Neural progenitor cell (in vitro differentiated cells): ENCODE results near the gene SUMO3. TPM values are rescaled to one million over a fixed set of nuclear protein-coding genes. Genes with fewer than 3 reads are reported as not detected.

ENCODE experiments used
- DNase-seq: peaks from one replicate; pipeline ENCODE4 v3.0.0-alpha.2; 2016; ENCODE audit warnings: low spot score
- H2AFZ ChIP-seq: fragments of 200-600 bp; sonication (generic); replicated peaks from 2 replicates; pipeline ENCODE4 v1.6.1; 2016; ENCODE audit warnings: antibody characterized with exemption
- H3F3A ChIP-seq: fragments of 200-600 bp; sonication (generic); 2 replicates; pipeline ENCODE4 v1.6.1; 2016; ENCODE audit warnings: antibody characterized with exemption, low read depth
- H3K27ac ChIP-seq: fragments of 200-600 bp; sonication (generic); 2 replicates; pipeline ENCODE4 v1.5.1; 2016; ENCODE audit warnings: mild to moderate bottlenecking
- H3K27me3 ChIP-seq: fragments of 200-600 bp; sonication (generic); 2 replicates; pipeline ENCODE4 v1.6.1; 2016; ENCODE audit warnings: mild to moderate bottlenecking, moderate library complexity
- H3K36me3 ChIP-seq: fragments of 200-600 bp; sonication (generic); 2 replicates; pipeline ENCODE4 v1.5.1; 2016
- H3K4me1 ChIP-seq: fragments of 200-600 bp; sonication (generic); 2 replicates; pipeline ENCODE4 v1.6.1; 2016; ENCODE audit warnings: mixed run types
- H3K4me2 ChIP-seq: fragments of 200-600 bp; sonication (generic); 2 replicates; pipeline ENCODE4 v1.6.1; 2016
- H3K4me3 ChIP-seq: fragments of 200-600 bp; sonication (generic); 2 replicates; pipeline ENCODE4 v1.5.1; 2016
- H3K79me2 ChIP-seq: fragments of 200-600 bp; sonication (generic); 2 replicates; pipeline ENCODE4 v1.6.1; 2016; ENCODE audit warnings: low read depth
- H3K9ac ChIP-seq: fragments of 200-600 bp; sonication (generic); 2 replicates; pipeline ENCODE4 v1.6.1; 2016
- H3K9me3 ChIP-seq: fragments of 200-600 bp; sonication (generic); 2 replicates; pipeline ENCODE4 v1.5.1; 2016; ENCODE audit warnings: low read depth
- H4K20me1 ChIP-seq: fragments of 200-600 bp; sonication (generic); 2 replicates; pipeline ENCODE4 v1.6.1; 2016; ENCODE audit warnings: low read depth
- H3K27ac Mint-ChIP-seq: 3 replicates; pipeline ENCODE4 v1.8.0; 2021; ENCODE audit warnings: mixed read lengths
- H3K27me3 Mint-ChIP-seq: 2 replicates; pipeline ENCODE4 v1.8.0; 2022; ENCODE audit warnings: low read depth, mild to moderate bottlenecking, inconsistent platforms, moderate library complexity, mixed read lengths; ENCODE audit not compliant: insufficient read depth
- H3K36me3 Mint-ChIP-seq: 3 replicates; pipeline ENCODE4 v1.8.0; 2021; ENCODE audit warnings: mixed read lengths
- H3K4me1 Mint-ChIP-seq: 3 replicates; pipeline ENCODE4 v1.8.0; 2021; ENCODE audit warnings: mixed read lengths
- H3K4me3 Mint-ChIP-seq: 3 replicates; pipeline ENCODE4 v1.8.0; 2021; ENCODE audit warnings: mild to moderate bottlenecking, moderate library complexity, mixed read lengths
- H3K9me3 Mint-ChIP-seq: 3 replicates; pipeline ENCODE4 v1.8.0; 2020; ENCODE audit warnings: mixed read lengths
- CTCF ChIP-seq: fragments of 200-600 bp; sonication (generic); IDR thresholded peaks from 2 replicates; pipeline ENCODE4 v1.5.1; 2017; ENCODE audit warnings: antibody characterized with exemption, mild to moderate bottlenecking
- EZH2 ChIP-seq: fragments of 200-600 bp; sonication (generic); IDR thresholded peaks from 2 replicates; pipeline ENCODE4 v1.6.1; 2017; ENCODE audit warnings: antibody characterized with exemption, mild to moderate bottlenecking, moderate library complexity
- EZH2phosphoT487 ChIP-seq: fragments of 200-600 bp; sonication (generic); IDR thresholded peaks from 2 replicates; pipeline ENCODE4 v1.6.1; 2017; ENCODE audit warnings: antibody characterized with exemption
- total RNA-seq: library from RNA; depleted of rRNA; stranded (reverse); fragments of >200 nt; gene quantifications from 2 replicates; pipeline ENCODE4 v1.2.3, GENCODE V29; 2015; ENCODE audit warnings: low replicate concordance

Gene SUMO3
- total RNA-seq, 1 donor from 2014 or later, result 135 TPM

GRCh38 chr21:44858291-44858690 lies 40.4 kb upstream of the SUMO3 start:
- no peak overlapping the region for H3K9ac ChIP-seq
- Mint-ChIP-seq H3K27me3 (peaks cover 3% of the 10 kb centered on the region), H3K4me1 (peaks cover 3% of the 10 kb centered on the region), H3K4me3 (no peak overlapping the region), H3K9me3 (no peaks in the 10 kb centered on the region), H3K27ac (no peak overlapping the region), H3K36me3 (peaks cover 30% of the 10 kb centered on the region)
- H3K4me3 ChIP-seq, result no peak overlapping the region
- no peaks in the 10 kb centered on the region for H3K36me3 ChIP-seq
- peaks cover 69% of the 10 kb centered on the region for H3K79me2 ChIP-seq
- no peak overlapping the region for H3K27ac ChIP-seq
- no peaks in the 10 kb centered on the region for H3K4me1 ChIP-seq
- TF ChIP-seq EZH2phosphoT487, result no peak
- TF ChIP-seq CTCF, result no peak
- TF ChIP-seq EZH2, result no peak
- H3K27me3 ChIP-seq, result no peaks in the 10 kb centered on the region
- no peak overlapping the region for H3K4me2 ChIP-seq
- H3K9me3 ChIP-seq, result no peaks in the 10 kb centered on the region
- H2AFZ ChIP-seq, result no peak overlapping the region
- H4K20me1 ChIP-seq, result peaks cover 86% of the 10 kb centered on the region
- DNase-seq, result no peak
- no peaks in the 10 kb centered on the region for H3F3A ChIP-seq

GRCh38 chr21:44857127-44857892 lies 39.4 kb upstream of the SUMO3 start:
- no peak overlapping the region for H3K4me3 ChIP-seq
- no peak for TF ChIP-seq CTCF
- TF ChIP-seq EZH2phosphoT487, result no peak
- TF ChIP-seq EZH2, result no peak
- Mint-ChIP-seq H3K27me3 (peaks cover 2% of the 10 kb centered on the region), H3K9me3 (no peaks in the 10 kb centered on the region), H3K27ac (no peak overlapping the region), H3K4me1 (peaks cover 3% of the 10 kb centered on the region), H3K36me3 (peaks cover 31% of the 10 kb centered on the region), H3K4me3 (no peak overlapping the region)
- H3K4me1 ChIP-seq, result no peaks in the 10 kb centered on the region
- peaks cover 86% of the 10 kb centered on the region for H4K20me1 ChIP-seq
- no peak overlapping the region for H2AFZ ChIP-seq
- H3K9ac ChIP-seq, result no peak overlapping the region
- H3K27me3 ChIP-seq, result no peaks in the 10 kb centered on the region
- no peaks in the 10 kb centered on the region for H3F3A ChIP-seq
- H3K36me3 ChIP-seq, result no peaks in the 10 kb centered on the region
- DNase-seq, result no peak
- H3K79me2 ChIP-seq, result peaks cover 67% of the 10 kb centered on the region
- no peak overlapping the region for H3K27ac ChIP-seq
- H3K4me2 ChIP-seq, result no peak overlapping the region
- no peaks in the 10 kb centered on the region for H3K9me3 ChIP-seq

- Mint-ChIP-seq H3K27me3 (no peaks in the 10 kb centered on the region), H3K9me3 (no peaks in the 10 kb centered on the region), H3K36me3 (peaks cover 31% of the 10 kb centered on the region), H3K4me1 (no peaks in the 10 kb centered on the region), H3K4me3 (no peak overlapping the region), H3K27ac (no peak overlapping the region)
- Histone ChIP-seq H3F3A (no peaks in the 10 kb centered on the region), H3K9ac (no peak overlapping the region), H2AFZ (no peak overlapping the region), H3K9me3 (no peaks in the 10 kb centered on the region), H3K27me3 (no peaks in the 10 kb centered on the region), H3K79me2 (peaks cover 55% of the 10 kb centered on the region), H3K27ac (no peak overlapping the region), H3K4me2 (no peak overlapping the region), H3K4me1 (no peaks in the 10 kb centered on the region), H3K36me3 (no peaks in the 10 kb centered on the region), H4K20me1 (peaks cover 77% of the 10 kb centered on the region), H3K4me3 (no peak overlapping the region)
- DNase-seq, result no peak
- no peak for TF ChIP-seq EZH2
- TF ChIP-seq CTCF, result no peak
- no peak for TF ChIP-seq EZH2phosphoT487
Observed at GRCh38 chr21:44856131-44856530, 38.3 kb upstream of the SUMO3 start.
